ENCODE results near the gene SND1.
A peak's percentile ranks its signal among the peaks of the same experiment; 100 is the strongest.

Gene SND1

GRCh38 chr7:127874951-127875608, 223.1 kb downstream of the SND1 start:
- peak; percentile 27 for DNase-seq

DNA sequence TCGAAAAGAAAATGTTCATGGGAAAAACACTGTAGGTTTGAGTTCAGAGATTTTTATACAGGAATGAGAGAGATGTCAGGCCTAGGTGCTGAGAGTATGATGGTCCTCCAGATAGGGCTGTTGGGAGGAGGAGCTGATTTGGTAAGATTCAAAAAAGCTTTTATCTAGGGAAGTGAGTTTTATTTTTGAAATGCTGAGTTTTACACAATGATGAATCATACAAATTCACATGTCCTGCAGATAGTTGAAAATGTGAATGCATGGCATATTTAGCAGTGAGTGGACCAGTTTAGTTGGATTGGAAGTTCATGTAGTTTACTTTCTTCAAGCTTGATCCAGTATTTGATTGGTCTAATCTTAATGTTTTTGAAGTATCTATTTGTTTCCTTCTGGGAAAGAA, 224.4 kb downstream of the SND1 start:
- peak; percentile 52 for DNase-seq

- DNase-seq = no peak
Observed at GRCh38 chr7:127877951-127878350, 226.0 kb downstream of the SND1 start.

DNA sequence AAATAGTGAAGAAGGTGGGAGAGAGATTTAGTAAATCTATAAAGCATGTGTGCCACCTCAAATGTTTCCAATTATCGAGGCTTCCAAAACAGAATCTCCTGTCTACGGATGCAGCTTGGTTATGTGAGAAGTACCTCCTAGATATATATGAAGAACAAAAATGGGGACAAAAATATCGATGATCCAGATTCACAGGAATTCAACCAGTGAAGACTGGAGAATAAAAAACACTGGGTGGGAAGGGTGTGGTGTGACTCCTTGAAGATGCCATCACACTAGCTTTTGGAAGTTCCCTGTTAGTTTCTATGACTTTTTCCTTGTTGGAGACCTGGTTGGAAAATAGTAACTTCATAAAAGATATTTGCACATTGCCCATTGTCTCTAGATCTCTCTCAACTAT, 226.8 kb downstream of the SND1 start:
- DNase-seq = no peak

DNA sequence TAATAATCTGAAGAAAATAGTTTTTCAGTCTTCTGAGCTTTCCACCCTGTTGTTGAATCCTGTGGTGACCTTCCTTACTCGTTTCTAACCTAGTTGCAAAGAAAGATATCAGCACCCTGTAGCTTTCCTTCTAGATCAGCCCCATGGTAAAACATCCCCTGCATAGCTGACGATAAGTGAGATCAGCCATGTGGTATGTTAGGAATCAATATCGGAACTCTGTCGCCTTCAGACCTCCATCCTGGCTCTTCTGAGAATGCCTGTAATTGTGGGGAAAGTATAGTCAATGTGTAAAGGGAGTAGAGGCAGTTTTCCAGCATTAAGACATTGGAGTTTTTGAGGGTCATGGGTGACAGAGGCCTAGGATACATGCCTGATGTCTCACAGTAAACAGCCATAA, 227.4 kb downstream of the SND1 start:
- DNase-seq = peak; percentile 57

DNA sequence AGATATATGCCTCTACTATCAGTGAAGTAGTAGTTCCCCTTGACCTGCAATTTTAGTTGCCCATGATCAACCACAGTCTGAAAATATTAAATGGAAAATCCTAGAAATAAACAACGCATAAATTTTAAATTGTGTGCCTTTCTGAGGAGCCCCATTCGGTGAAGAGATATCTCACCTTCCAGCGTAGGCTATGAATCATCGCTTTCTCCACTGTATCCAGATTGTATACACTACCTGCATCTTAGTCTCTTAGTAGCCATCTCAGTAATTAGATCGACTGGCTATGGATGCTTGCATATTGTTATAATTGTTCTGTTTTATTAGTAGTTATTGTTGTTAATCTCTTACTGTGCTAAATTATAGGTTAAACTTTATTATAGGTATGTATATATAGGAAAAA, 227.9 kb downstream of the SND1 start:
- no peak for DNase-seq

- no peak for DNase-seq
Observed at GRCh38 chr7:127880454-127880853, 228.5 kb downstream of the SND1 start.

GRCh38 chr7:127881564-127881963, 229.6 kb downstream of the SND1 start:
- DNase-seq = no peak

GRCh38 chr7:127882313-127882920, 230.4 kb downstream of the SND1 start:
- no peak for DNase-seq

DNA sequence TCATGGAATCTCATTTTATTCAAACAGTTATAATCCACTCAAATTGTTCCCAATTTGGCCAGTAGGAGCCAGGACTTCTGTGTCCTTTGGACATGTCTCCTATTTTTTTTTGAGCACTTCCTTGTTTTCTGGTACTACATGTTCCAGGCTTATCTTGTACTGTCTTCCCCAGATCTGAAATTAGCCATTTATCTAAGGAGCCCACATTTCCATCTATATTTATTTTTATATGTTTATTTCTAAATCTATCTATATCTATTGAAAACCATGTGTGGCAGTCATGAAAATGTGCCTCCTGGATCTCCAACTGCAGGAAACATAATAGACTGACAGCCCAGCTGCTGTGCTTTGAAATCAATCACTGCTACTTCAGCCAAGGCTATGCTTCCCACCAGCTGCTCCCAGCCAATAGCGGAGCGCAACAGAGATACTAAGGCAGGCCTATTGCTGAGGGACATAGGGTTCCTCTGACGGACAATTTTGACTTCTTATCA, 232.1 kb downstream of the SND1 start:
- DNase-seq = no peak

- no peak for DNase-seq
Observed at GRCh38 chr7:127885222-127885772, 233.3 kb downstream of the SND1 start.

- DNase-seq = peak; percentile 70
Observed at GRCh38 chr7:127885843-127886242, 233.8 kb downstream of the SND1 start.

DNA sequence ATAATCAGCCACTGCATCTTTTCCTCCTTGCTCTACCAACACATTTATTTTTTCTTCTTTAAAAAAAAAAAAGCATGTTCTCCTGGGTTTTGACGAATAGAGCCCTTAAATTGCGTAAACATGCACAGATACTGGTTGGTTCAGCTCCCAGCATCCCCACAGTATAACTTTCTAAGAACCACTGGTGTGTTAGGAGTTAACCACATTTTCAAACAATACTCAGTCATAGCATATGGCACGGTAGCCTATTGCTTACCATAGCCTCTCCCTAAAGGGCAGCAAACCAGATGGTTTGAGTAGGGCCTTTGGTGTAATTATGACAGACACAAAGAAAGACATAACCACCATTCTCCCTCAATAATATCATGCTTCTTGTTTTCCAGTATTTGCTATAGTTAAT, 234.3 kb downstream of the SND1 start:
- DNase-seq = no peak

DNA sequence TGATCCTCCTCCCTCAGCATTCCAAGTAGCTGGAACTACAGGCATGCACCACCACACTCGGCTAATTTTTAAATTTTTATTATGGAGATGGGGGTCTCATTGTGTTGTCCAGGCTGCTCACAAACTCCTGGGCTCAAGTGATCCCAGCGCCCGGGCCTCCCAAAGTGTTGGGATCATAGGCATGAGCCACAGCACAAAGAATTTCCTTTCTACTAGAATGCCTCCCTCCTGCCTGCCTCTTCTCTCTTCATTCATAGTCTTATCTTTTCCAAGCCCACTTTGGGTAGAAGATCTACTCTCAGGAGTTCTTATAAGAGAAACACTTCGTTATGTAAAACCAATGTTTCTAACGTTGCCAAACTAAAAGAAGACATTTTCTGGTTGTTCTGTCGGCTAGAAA, 235.1 kb downstream of the SND1 start:
- no peak for DNase-seq

- DNase-seq = no peak
Observed at GRCh38 chr7:127887631-127888030, 235.6 kb downstream of the SND1 start.

DNA sequence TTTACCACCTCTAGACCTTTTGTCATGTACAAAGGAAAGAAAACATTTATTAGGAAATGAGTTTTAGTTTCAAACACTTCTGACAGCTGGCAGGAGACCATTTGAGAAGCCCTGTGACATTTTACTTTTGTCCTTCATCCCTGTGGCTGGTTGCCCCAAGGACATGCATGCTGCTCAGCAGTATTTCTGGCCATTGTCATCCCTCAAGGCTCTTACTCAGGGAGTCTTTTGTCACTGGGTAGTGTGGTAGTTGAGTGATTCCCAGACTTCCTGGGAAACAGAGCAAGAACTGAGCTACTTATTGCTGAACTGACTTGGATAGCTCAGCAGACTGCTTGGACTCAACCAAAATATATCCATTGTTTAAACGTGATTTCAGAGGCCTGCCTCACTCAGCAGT, 236.4 kb downstream of the SND1 start:
- no peak for DNase-seq

GRCh38 chr7:127888825-127889224, 236.8 kb downstream of the SND1 start:
- no peak for DNase-seq

- DNase-seq = no peak
Observed at GRCh38 chr7:127889677-127890076, 237.7 kb downstream of the SND1 start.

GRCh38 chr7:127890726-127891125, 238.7 kb downstream of the SND1 start:
- DNase-seq = no peak

- DNase-seq = no peak
Observed at GRCh38 chr7:127891144-127891543, 239.2 kb downstream of the SND1 start.

GRCh38 chr7:127891854-127892438, 240.0 kb downstream of the SND1 start:
- no peak for DNase-seq

DNA sequence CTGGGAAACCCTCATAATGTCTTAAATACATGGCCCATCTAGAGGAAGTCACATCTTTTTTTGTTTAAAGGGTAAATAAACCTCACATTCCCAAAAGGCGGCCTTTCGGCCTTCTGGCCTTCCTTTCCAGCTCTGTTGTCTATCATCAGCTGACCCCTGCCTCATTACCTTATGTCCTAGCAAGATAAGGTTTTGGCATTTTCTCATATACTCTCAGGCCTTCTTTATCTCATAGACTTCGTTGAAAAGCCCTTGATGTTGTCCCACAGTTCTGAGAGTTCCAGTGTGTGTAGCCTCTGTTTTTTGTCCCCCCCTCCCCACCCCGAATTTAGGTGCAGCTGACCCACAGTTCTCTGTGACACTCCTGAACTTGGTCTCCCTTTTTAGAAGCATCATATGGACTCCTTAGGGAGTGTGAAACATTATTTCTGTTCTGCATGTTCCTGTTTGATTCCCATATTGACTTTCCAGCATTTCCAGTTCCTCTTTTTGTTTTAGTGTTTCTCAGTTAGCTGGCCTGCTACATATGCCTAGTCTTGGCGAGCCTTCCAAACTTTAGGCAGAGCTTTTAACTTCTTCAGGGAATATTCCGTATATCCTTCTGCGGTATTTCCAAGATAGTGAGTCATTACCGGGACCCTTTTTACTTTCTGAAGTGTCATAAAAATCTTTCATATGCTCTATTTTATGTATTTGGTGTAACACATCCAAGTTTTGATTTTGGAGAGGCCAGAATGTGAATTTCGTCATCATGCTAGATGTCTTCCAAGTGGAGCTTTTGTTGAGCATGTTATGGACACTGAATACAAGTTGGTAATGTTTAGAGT, 240.7 kb downstream of the SND1 start:
- DNase-seq = peak; percentile 45

- DNase-seq = no peak
Observed at GRCh38 chr7:127893547-127893946, 241.6 kb downstream of the SND1 start.
